Activated effector memory CD4-positive, alpha-beta T cell treated with Interleukin-2 at 50 U/mL for 16 hours (primary cell): ENCODE measurements around the gene KIF17.

Source experiments
- DNase-seq: peaks from one replicate; pipeline ENCODE4 v3.0.0-alpha.2; 2020

Gene KIF17

DNA sequence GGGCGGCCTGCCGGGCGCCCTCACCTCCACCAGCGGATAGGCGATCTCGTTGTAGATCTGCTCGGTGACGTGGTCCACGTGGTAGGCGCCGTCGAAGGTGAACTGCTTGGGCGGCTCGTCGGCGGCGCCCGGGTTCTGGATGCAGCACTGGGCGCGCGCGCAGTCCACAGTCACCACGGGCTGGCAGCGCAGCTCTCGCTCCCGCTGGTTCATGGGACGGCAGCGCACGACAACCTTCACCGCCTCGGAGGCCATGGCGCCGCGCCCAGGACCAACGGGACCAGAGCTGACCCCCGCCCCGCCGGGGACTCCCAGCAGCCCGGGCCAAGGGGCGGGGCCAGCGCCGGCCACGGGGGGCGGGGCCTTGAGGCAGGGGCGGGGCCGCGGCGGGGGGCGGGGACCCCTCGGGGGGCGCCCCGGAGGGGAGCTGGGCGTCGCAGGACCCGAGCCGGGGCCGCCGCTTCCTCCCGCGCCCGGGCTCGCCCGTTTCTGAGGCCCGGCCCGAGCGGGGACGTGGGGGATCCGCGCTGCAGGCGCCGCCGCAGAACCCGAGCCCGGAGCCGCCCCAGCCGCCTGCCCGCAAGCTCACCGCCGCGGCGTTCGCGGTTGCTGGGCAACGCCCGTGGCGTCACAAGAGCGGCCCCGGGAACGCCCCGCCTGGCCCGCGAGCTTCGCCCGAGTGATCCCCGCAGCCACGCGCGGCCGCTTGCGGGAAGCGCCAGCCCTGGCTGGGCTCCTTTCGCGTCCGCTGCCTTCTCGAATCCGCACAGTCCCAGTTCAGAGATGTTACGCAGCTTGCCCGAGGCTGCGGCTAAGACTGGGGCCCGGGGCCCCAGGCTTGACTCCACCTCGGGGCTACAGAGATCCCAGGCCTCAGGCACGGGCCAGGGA is at the start of gene KIF17:
TSS of gene KIF17 (minus strand) at position 556 of the 891 bp plus-strand sequence. CDS start at position 255, 301 bp downstream.
- peak; percentile 50 for DNase-seq

DNA sequence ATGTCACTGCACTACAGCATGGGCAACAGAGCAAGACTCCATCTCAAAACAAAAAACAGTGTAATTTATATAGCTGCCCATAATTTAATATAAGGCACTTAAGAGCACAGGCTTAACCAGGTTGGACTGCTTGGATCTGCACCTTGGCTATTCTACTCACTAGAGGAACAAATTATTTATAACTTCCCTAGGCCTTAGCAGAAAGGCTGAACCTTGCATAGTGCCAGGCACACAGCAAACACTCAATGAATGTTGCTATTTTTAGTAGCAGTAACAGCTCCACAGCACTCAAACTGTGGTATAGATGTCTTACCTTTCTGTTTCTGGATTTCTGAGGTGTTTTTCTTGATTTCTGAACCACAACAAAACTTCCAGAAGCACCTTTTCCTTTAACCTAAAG is 49.5 kb upstream of the KIF17 start:
- DNase-seq: no peak

- no peak for DNase-seq
These were observed 45.6 kb upstream of the KIF17 start for GRCh38 chr1:20763417-20763816.

GRCh38 chr1:20760322-20760721 is 42.5 kb upstream of the KIF17 start:
- DNase-seq: no peak

- DNase-seq: no peak
These were observed 35.8 kb upstream of the KIF17 start for GRCh38 chr1:20753589-20753988.

DNA sequence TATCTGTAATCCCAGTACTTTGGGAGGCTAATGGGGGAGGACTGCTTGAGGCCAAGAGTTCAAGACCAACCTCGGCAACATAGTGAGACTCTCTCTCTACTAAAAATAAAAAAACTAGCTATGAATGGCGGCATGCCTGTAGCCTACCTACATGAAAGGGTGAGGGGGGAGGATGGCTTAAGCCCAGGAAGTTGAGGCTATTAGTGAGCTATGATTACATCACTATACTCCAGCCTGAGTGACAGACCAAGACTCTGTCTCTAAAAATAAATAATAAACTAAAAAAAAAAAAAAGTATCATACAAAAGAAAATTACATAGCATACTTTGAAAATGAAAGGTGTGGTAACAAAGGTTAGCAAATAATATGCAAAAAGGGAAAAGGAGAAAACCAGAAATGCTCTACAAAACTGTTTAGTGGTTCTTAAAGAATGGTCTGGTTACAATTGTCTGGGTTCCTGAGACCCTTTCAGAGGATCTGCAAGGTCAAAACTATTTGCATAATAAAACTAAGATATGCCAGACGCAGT is 33.7 kb upstream of the KIF17 start:
- no peak for DNase-seq

- DNase-seq: no peak
These were observed 24.9 kb upstream of the KIF17 start for GRCh38 chr1:20742671-20743070.

- DNase-seq: no peak
These were observed 23.0 kb upstream of the KIF17 start for GRCh38 chr1:20740781-20741180.

DNA sequence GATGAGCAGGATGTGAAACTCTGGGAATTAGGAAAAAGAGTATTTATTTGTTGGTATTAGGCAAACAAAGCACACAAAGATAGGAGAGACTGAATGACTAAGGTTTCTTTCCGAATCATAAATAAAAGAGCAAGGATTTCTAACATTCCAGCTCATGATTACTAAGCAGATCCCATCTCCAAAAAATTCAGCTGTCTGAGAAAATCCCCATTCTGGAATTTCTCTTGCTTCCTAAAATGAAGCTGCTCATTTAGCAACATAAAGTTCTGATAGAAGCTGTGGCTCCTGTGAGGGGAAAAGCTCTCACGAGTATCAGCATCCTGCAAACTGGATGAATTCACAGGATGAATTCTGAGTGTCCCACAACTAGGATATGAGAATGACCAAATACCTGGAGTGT is 21.4 kb upstream of the KIF17 start:
- no peak for DNase-seq

DNA sequence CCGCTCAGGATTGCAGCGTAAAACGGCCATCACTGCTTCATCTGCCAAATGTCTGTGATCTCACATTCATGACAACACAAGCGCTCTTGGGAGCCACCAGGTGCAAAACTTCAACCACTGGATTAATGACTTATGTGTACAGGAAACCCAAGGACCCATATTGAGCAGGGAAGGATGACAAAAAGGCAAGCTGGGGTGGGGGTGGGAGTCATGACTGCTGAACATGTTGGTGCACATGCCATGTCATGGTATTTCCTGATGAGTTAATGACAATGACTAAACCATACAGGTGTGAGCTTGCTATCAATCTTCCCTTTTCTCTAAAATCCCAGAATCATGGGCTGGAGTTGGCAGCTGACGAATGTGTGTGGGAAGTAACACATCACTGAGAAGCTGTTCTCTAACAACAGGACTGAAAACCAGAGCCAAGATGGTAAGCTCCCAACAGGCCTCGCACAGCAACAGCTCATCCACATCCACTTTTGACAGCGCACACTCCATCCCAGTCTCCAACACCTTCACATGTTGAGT is 17.8 kb upstream of the KIF17 start:
- DNase-seq: no peak

DNA sequence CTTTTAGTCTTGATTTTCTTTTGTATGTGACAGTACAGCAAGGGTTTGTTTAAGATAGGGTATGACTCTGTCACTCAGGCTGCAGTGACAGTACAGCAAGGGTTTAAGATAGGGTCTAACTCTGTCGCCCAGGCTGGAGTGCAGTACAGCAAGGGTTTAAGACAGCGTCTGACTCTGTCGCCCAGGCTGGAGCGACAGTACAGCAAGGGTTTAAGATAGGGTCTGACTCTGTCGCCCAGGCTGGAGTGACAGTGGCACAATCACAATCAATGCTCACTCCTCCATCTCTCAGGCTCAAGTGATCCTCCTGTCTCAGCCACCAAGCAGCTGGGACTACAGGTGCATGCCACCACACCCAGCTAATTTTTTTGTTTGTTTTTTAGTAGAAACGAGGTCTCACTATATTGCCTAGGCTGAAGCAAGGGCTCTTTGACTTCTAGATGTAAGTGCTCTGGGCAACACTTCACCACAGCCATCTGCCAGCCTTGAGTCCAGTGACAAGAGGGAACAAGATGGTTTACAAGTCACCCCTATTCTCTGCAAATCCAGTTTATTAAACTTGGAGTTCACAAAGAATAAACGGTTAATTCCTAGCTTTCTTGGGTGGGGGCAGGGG is 15.7 kb upstream of the KIF17 start:
- DNase-seq: no peak

DNA sequence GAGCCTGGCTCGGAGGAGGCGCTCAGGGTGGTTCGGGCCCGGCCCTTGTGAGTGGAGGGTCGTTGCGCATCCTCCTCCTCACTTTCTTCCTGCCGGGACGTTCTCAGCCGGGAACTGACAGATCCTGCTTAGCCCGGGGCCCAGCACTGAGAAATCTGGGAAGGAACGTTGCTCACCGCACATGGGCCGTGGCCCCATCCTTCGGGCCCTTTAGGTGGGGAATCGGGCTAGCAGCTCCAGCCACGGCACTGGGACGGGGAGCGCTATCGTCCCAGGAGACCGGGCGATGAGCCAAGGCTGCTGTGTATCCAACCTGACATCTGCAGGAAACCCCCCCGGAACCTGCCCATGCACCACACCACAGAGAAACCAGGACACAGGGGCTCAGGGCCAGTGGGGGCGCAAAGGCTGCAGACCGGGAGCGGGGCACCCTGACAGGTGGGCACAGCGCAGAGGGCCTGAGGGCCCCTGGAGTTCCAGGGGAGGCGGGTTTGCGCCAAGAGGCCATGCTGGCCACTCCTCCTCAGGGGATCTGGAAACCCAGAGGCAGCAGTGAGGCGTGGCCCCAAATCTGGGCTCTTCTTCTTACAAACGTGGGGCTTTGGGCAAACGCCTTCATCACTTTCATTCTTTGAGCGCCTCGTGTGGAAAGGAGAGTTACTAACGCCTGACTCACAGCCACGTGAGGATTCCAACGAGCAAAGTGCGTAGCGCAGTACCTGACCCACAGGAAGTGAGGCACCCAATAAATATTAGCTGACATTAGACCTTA is 15.0 kb upstream of the KIF17 start, which contains the start of gene SH2D5:
TSS of gene SH2D5 (minus strand) at position 116 of the 772 bp plus-strand sequence. CDS start 4,659 bp downstream, outside the sequence.
- DNase-seq: peak; percentile 51

- peak; percentile 28 for DNase-seq
These were observed 14.3 kb upstream of the KIF17 start for GRCh38 chr1:20732071-20732587.

- DNase-seq: no peak
These were observed 13.5 kb upstream of the KIF17 start for GRCh38 chr1:20731057-20731991.

- no peak for DNase-seq
These were observed 12.9 kb upstream of the KIF17 start for GRCh38 chr1:20730690-20731056.

GRCh38 chr1:20729990-20730689 is 12.3 kb upstream of the KIF17 start:
- DNase-seq: no peak

- no peak for DNase-seq
These were observed 11.5 kb upstream of the KIF17 start for GRCh38 chr1:20729155-20729931.

GRCh38 chr1:20728371-20729154 is 10.8 kb upstream of the KIF17 start:
- DNase-seq: no peak

- no peak for DNase-seq
These were observed 10.0 kb upstream of the KIF17 start for GRCh38 chr1:20727746-20728316.
